GM10266 (cell line): ENCODE data around the gene IFNLR1.

Experiments used
- DNase-seq: peaks from one replicate; pipeline ENCODE4 v3.0.0; 2012; ENCODE audit errors: extremely low spot score
- TF ChIP-seq, protein P1 (sequence below): IDR thresholded peaks from 2 replicates; pipeline ENCODE4 v1.5.1; 2012; ENCODE audit warnings: mild to moderate bottlenecking, low read depth; ENCODE audit not compliant: control insufficient read depth, insufficient read depth; ENCODE audit errors: missing control alignments

IFNLR1 gene

DNA sequence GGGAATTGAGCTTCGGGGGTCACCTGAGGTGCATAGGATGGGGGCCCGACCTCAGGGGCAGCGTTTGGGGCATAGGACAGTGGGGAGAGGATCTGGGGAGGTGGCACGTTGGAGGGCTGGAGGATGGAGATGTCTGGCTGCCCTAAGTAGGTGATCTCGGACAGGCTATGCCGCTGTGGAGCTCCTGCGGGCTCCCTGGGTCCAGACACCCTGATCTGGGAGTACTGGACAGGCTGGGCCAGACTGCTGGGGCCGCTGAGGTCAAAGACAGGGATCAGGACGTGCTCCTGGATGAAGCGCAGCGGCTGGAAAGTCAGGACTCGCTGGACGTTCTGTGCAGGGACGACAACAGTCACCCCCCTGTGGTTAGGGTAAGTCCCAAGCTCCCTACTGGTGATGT, 65.7 kb downstream of the IFNLR1 start:
- TF ChIP-seq, protein P1, sequence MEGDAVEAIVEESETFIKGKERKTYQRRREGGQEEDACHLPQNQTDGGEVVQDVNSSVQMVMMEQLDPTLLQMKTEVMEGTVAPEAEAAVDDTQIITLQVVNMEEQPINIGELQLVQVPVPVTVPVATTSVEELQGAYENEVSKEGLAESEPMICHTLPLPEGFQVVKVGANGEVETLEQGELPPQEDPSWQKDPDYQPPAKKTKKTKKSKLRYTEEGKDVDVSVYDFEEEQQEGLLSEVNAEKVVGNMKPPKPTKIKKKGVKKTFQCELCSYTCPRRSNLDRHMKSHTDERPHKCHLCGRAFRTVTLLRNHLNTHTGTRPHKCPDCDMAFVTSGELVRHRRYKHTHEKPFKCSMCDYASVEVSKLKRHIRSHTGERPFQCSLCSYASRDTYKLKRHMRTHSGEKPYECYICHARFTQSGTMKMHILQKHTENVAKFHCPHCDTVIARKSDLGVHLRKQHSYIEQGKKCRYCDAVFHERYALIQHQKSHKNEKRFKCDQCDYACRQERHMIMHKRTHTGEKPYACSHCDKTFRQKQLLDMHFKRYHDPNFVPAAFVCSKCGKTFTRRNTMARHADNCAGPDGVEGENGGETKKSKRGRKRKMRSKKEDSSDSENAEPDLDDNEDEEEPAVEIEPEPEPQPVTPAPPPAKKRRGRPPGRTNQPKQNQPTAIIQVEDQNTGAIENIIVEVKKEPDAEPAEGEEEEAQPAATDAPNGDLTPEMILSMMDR = no peak
- DNase-seq = no peak

DNA sequence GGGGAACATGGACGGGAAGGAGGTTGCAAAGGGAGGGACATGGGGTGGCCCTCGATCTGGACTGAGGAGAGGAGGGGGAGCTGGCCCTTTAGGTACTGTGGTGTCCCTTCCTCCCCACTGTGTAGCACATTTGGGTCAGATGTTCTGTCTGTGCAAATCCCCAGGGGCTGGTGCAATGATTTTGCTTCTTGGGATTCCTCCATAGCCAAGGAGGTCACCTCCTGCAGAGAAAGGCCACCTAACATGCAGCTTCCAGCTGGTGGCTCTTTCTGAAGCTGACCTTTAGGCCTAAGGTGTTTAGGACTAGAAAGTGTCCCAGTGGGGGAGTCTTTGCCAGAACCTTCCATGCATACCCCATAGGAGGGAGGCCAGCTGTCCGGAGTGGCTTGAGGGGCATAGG, 66.1 kb downstream of the IFNLR1 start:
- TF ChIP-seq, protein P1 = no peak
- no peak for DNase-seq

DNA sequence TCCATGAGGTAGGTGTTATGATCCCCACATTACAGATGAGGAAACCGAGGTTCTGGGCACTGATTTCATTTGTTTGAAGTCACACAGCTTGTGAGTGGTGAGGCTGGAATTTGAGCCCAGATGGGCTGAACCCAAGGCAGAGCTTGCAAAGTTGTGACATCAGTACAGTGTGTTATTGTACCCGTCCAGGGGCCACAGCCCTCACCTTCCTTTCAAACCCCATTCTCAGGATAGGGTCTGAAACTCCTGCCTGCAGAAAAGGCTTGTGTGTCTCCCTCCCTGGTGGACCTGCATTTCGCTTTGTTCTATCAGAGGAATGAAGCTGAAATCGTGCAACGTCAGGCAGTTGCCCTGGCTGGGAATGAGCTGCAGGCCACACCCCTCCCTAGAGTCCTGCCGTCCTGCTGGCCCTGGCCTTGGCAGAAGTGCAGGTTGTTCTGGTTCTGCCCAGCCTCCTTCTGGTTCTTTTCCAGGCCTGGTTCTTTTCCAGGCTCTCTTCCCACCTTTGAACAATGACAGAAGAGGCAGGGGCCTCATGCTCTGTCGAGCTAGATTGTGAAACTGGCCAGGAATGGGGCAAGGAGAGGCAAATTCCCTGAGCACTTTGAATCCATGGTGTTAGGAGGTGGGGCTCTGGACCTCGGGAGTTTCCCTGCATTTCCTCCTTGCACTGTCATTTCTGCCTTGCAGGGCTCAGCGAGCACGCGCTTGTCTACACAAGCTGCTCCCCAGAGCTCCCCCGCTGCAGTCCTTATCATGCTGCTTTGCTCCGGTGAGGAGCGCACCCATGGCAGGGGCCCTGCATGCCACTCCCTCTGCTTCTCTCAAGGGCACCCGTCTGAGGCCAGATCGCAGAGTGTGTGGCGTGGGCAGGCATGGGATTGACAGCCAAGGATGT, 67.0 kb downstream of the IFNLR1 start:
- no peak for DNase-seq
- TF ChIP-seq, protein P1 = no peak

DNA sequence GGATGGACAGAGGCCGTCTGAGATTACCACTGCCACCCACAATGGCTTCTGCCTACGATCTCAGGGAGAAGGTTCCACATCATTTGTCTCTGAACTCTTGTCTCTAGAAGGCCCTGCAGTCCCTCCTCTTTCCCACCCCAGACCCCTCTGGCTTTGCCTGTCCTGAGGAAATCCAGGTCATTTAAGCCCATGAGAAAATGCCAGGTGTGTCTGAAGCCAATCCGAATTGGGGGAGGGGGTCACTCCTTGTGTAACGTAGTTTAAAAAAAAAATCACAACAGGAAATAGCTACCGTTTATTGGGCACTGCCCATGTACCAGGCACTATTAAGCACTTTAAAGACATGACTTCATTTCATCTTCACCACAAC, 67.6 kb downstream of the IFNLR1 start:
- no peak for DNase-seq
- TF ChIP-seq, protein P1 = no peak

DNA sequence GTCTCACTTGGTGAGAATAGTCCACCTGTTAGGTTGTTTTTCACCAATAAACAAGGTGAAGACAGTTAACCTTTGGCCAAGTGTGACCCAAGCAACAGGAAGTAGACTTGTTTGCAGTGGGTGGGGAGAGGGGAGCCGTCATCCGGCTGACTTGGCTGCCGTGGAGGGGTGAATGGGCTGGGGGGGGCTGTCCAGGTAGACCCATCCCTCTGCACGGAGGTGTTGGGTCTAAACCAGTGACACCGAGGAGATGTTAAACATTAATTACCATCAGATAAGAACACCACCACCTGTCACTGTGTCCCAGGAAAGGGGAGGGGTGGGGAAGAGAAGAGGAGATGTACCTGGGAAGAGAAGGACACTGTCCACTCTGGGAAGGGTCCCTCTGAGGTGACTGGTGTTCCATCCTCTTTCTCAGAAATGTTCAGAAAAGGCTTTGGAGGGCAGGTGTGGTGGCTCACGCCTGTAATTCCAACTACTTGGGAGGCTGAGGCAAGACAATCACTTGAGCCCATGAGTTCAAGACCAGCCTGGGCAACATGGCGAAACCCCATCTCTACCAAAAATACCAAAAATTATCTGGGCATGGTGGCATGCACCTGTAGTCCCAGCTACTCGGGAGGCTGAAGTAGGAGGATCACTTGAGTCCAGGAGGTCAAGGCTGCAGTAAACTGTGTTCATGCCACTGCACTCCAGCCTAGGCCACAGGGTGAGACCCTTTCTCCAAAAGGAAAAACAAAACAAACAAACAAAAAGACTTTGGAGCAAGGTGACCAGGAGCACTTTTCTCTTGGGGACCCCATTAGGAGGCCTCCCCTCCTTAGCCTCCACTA, 68.5 kb downstream of the IFNLR1 start:
- DNase-seq = no peak
- TF ChIP-seq, protein P1 = no peak

DNA sequence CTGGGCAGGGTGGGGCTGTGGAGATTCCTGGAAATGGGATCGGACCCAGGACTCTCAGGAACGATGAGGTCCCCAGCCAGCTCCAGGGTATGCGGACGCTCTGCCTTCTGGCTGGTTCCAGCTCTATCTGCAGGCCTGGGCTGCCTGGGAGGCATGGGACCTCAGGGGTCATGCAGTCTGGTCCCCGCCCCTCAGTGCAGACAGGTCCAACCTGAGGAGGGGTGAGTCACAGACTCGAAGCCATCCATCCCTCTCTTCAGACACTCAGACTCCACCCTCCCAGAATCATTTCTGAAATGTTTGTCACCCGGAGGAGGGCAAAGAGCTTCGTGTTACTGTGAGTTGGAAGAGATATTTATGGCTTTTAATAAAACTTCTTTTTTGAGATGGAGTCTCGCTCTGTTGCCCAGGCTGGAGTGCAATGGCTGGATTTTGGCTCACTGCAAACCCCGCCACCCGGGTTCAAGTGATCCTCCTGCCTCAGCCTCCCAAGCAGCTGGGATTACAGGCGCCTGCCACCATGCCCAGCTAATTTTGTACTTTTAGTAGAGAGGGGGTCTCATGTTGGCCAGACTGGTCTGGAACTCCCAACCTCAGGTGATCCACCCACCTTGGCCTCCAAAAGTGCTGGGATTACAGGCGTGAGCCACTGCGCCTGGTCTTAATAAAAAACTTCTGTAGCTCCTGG, 69.2 kb downstream of the IFNLR1 start:
- DNase-seq = no peak
- TF ChIP-seq, protein P1 = no peak
